A549 (cell line): ENCODE results near the gene TBX1. TPM values are rescaled to one million over a fixed set of nuclear protein-coding genes. Genes with fewer than 3 reads are reported as not detected.

Source experiments
- ATAC-seq, 2 experiments: fragments of 200-7000 bp in 1 of 2; fragments of >200 bp in 1 of 2; cut with Nextera tagmentation in 1 of 2; cut with Tn5 transposase in 1 of 2; 3 replicates each; pipeline versions ENCODE4 v1.8.0 to v1.9.1; 2018 to 2020; ENCODE audit warnings: mild to moderate bottlenecking in 1 of 2, moderate library complexity in 1 of 2
- CTCF ChIA-PET: fragments of 300-600 bp; sonication (Branson Sonifier 250); formaldehyde crosslinking; extraction: SDS; loops from one replicate; lab custom pipeline; 2021; ENCODE audit warnings: antibody characterized with exemption, inconsistent platforms; lab: Yijun Ruan, JAX
- POLR2A ChIA-PET: fragments of 350-600 bp; formaldehyde crosslinking; extraction: SDS; loops from one replicate; lab custom pipeline; 2021; ENCODE audit warnings: antibody characterized with exemption, inconsistent platforms; lab: Yijun Ruan, JAX
- DNase-seq, 2 experiments: peaks; one replicate each; pipeline versions ENCODE4 v3.0.0 to v3.0.0-alpha.2; 2011 to 2016; ENCODE audit warnings: low read depth in 1 of 2, low spot score in 1 of 2
- FAIRE-seq: peaks from 2 replicates; lab custom pipeline; 2011; peaks lifted over from hg19 to GRCh38; lab: Jason Lieb, UNC
- H3K27ac ChIP-seq, 2 experiments: fragments of >200 bp; sonication (Bioruptor Twin); formaldehyde crosslinking; 3 replicates each; pipeline ENCODE4 v1.5.1; 2016 to 2017
- H3K4me1 ChIP-seq: fragments of >200 bp; sonication (Bioruptor Twin); formaldehyde crosslinking; 3 replicates; pipeline ENCODE4 v1.6.1; 2016
- H3K4me2 ChIP-seq: fragments of >200 bp; sonication (Bioruptor Twin); formaldehyde crosslinking; 3 replicates; pipeline ENCODE4 v1.6.1; 2016
- H3K4me3 ChIP-seq: fragments of >200 bp; sonication (Bioruptor Twin); formaldehyde crosslinking; 3 replicates; pipeline ENCODE4 v1.5.1; 2016
- H3K9me3 ChIP-seq: fragments of >200 bp; sonication (Bioruptor Twin); formaldehyde crosslinking; 3 replicates; pipeline ENCODE4 v1.6.1; 2016
- CBX8 ChIP-seq: fragments of 200-600 bp; sonication (generic); IDR thresholded peaks from 2 replicates; pipeline ENCODE4 v1.6.1; 2016
- EHF ChIP-seq: fragments of 250-450 bp; sonication (Bioruptor Pico); IDR thresholded peaks from 2 replicates; pipeline ENCODE4 v1.5.0; 2020; ENCODE audit warnings: mild to moderate bottlenecking
- EP300 ChIP-seq, 2 experiments: fragments of >200 bp; sonication (Bioruptor Twin); formaldehyde crosslinking; IDR thresholded peaks; 2 replicates in 1 of 2; 3 replicates in 1 of 2; pipeline ENCODE4 v1.6.1; 2016 to 2017
- ESRRA ChIP-seq: fragments of 150-350 bp; IDR thresholded peaks from 2 replicates; pipeline ENCODE4 v1.6.1; 2014; ENCODE audit warnings: mild to moderate bottlenecking, low read length, borderline replicate concordance
- FOXS1 ChIP-seq: fragments of 250-450 bp; sonication (Bioruptor Pico); IDR thresholded peaks from 2 replicates; pipeline ENCODE4 v1.5.0; 2020; ENCODE audit warnings: mild to moderate bottlenecking, moderate library complexity
- GATA3 ChIP-seq: IDR thresholded peaks from 2 replicates; pipeline ENCODE4 v1.6.1; 2012; ENCODE audit warnings: borderline replicate concordance
- HEYL ChIP-seq: fragments of 250-450 bp; sonication (Bioruptor Pico); IDR thresholded peaks from 2 replicates; pipeline ENCODE4 v1.8.0; 2021; ENCODE audit warnings: mild to moderate bottlenecking, moderate library complexity
- HMGXB4 ChIP-seq: fragments of 250-450 bp; sonication (Bioruptor Pico); IDR thresholded peaks from 2 replicates; pipeline ENCODE4 v1.5.0; 2021; ENCODE audit warnings: mild to moderate bottlenecking, moderate library complexity, borderline replicate concordance
- JUN ChIP-seq, 2 experiments: fragments of >200 bp; sonication (Bioruptor Twin); formaldehyde crosslinking; IDR thresholded peaks; 2 replicates in 1 of 2; 3 replicates in 1 of 2; pipeline ENCODE4 v1.6.1; 2016 to 2017
- JUNB ChIP-seq: fragments of >200 bp; sonication (Bioruptor Twin); formaldehyde crosslinking; IDR thresholded peaks from 2 replicates; pipeline ENCODE4 v1.6.1; 2016
- KDM5A ChIP-seq: fragments of 200-600 bp; sonication (generic); IDR thresholded peaks from 2 replicates; pipeline ENCODE4 v1.6.1; 2016; ENCODE audit warnings: antibody characterized with exemption, mild to moderate bottlenecking
- MAFK ChIP-seq: fragments of 450-650 bp; IDR thresholded peaks from 2 replicates; pipeline ENCODE4 v1.6.1; 2014; ENCODE audit not compliant: partially characterized antibody
- MAX ChIP-seq: IDR thresholded peaks from 2 replicates; pipeline ENCODE4 v1.6.1; 2012
- MAZ ChIP-seq: fragments of 150-350 bp; IDR thresholded peaks from 2 replicates; pipeline ENCODE4 v1.6.1; 2014; ENCODE audit warnings: antibody characterized with exemption, low read depth, low read length, borderline replicate concordance
- NPAS2 ChIP-seq: fragments of 250-450 bp; sonication (Bioruptor Pico); IDR thresholded peaks from 2 replicates; pipeline ENCODE4 v1.8.0; 2022; ENCODE audit warnings: mild to moderate bottlenecking, moderate library complexity, borderline replicate concordance
- PHF8 ChIP-seq: fragments of 200-600 bp; sonication (generic); IDR thresholded peaks from 2 replicates; pipeline ENCODE4 v1.6.1; 2016; ENCODE audit warnings: low read depth, mild to moderate bottlenecking, antibody characterized with exemption, moderate library complexity, borderline replicate concordance
- POLR2A ChIP-seq: IDR thresholded peaks from 2 replicates; pipeline ENCODE4 v1.6.1; 2012; ENCODE audit warnings: mild to moderate bottlenecking, low read length
- POLR2AphosphoS2 ChIP-seq: conservative IDR thresholded peaks from 2 replicates; pipeline ENCODE4 v1.6.1; 2012; ENCODE audit warnings: low read length, improper control_type of control experiment, inconsistent platforms
- RAD21 ChIP-seq, 2 experiments: fragments of >200 bp in 1 of 2; sonication (Bioruptor Twin) in 1 of 2; formaldehyde crosslinking in 1 of 2; IDR thresholded peaks in 1 of 2; conservative IDR thresholded peaks in 1 of 2; 2 replicates in 1 of 2; 3 replicates in 1 of 2; pipeline ENCODE4 v1.6.1; 2012 to 2018; ENCODE audit warnings: inconsistent platforms in 1 of 2
- RCOR1 ChIP-seq: fragments of 150-350 bp; IDR thresholded peaks from 2 replicates; pipeline ENCODE4 v1.6.1; 2014; ENCODE audit warnings: antibody characterized with exemption, low read length, low read depth
- ZC3H11A ChIP-seq: fragments of 450-650 bp; IDR thresholded peaks from 2 replicates; pipeline ENCODE4 v1.6.1; 2014; ENCODE audit warnings: antibody characterized with exemption, mild to moderate bottlenecking
- ZFP36 ChIP-seq: fragments of 450-650 bp; IDR thresholded peaks from 2 replicates; pipeline ENCODE4 v1.6.1; 2014; ENCODE audit warnings: borderline replicate concordance; ENCODE audit not compliant: partially characterized antibody
- WGBS: methylation state at CpG from one replicate; pipeline ENCODE4 v1.1.6; 2017; ENCODE audit errors: missing lambda C conversion rate; 5-methylcytosine and 5-hydroxymethylcytosine counted together
- polyA plus RNA-seq, 4 experiments: library from polyadenylated mRNA; depleted of rRNA in 3 of 4; stranded (reverse); fragments of >200 nt; fragmentation: RNase III in 1 of 4; extraction: RNeasy Plus Mini Kit Qiagen cat#74134 plus additional on column Dnase treatment in 1 of 4; gene quantifications; 2 replicates in 3 of 4; 3 replicates in 1 of 4; pipeline ENCODE4 v1.2.3, GENCODE V29; 2011 to 2017
- TF ChIP-seq, protein P1 (sequence below): fragments of >200 bp; sonication (Bioruptor Twin); formaldehyde crosslinking; IDR thresholded peaks from 2 replicates; pipeline ENCODE4 v1.6.1; 2016

TBX1 gene
- polyA plus RNA-seq, 2 of the 4 experiments (the other 2 are of a cell fraction) = 0.30 to 2.8 TPM

DNA sequence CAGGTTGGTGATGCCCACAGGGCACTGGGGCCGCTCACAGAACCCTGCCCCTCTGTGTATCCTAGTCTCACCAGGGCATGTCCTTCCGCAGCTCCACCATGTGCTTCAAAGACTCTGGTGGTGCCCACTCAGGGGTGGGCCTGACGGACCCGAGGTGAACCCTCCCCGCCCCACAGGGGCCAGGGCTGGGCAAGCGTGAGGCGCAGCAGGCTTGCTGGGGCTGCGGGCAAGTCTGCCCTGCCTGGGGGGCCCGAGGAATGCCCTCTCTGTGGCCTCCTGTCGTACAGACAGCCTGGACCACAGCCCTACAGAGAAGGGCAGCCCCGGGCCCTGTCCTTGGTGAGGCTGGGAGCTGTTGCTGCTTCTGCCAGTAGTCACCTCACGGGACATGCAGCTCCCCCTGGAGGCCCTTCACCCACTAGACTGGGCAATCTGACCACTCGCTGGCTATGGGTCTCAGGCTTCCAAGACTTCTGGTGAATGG, 40.2 kb downstream of the TBX1 start:
- TF ChIP-seq GATA3 (no peak), PHF8 (no peak), POLR2A (no peak), RAD21 (conservative IDR thresholded peaks at IDR 0.05 in 1 of 2, IDR thresholded peaks at IDR 0.05 in 1 of 2) (peak in 1 of 2 experiments; percentile 16; a peak in 1 of 5 replicates)
- CTCF ChIA-PET = interaction anchor here (0.6 to 1.6 kb wide), 9 partner anchors 10 to 146 kb away, joined by 3 to 12 read pairs (median 3); no protein-coding TSS in a partner anchor
- no peak for FAIRE-seq
- Histone ChIP-seq H3K4me1 (peaks cover under 1% of the 10 kb centered on the region; the same call in 1 of the 3 replicates), H3K4me2 (no peak overlapping the region), H3K27ac (no peak overlapping the region), H3K4me3 (no peak overlapping the region), H3K9me3 (no peaks in the 10 kb centered on the region)
- DNase-seq = peak in 1 of 2 experiments; percentile 39
- WGBS = 100% methylated on average over 1 of the region's 13 CpGs
- POLR2A ChIA-PET = no interaction called here
- ATAC-seq = peak; percentile 74 to 85; a peak in 5 of 6 replicates

GRCh38 chr22:19801340-19802000, 40.9 kb downstream of the TBX1 start:
- ATAC-seq = peak in 1 of 2 experiments; percentile 32; a peak in 3 of 6 replicates
- TF ChIP-seq POLR2AphosphoS2 (no peak), ZFP36 (no peak), JUNB (no peak), ZC3H11A (no peak)
- Histone ChIP-seq H3K4me2 (no peak overlapping the region), H3K4me3 (no peak overlapping the region), H3K9me3 (no peaks in the 10 kb centered on the region), H3K27ac (no peak overlapping the region), H3K4me1 (peaks cover 7% of the 10 kb centered on the region)
- 82% methylated on average over 16 of the region's 18 CpGs for WGBS
- no peak for DNase-seq
- ChIA-PET CTCF (interaction anchor here (0.9 to 1.6 kb wide), 6 partner anchors 10 to 80 kb away, joined by 3 to 12 read pairs (median 3); no protein-coding TSS in a partner anchor), POLR2A (no interaction called here)
- no peak for FAIRE-seq

GRCh38 chr22:19802001-19802893, 41.7 kb downstream of the TBX1 start:
- POLR2A ChIA-PET = no interaction called here
- CTCF ChIA-PET = interaction anchor here (1.1 to 1.5 kb wide), 2 partner anchors 11 to 108 kb away, joined by 3 to 12 read pairs; no protein-coding TSS in a partner anchor
- H3K9me3 ChIP-seq = no peaks in the 10 kb centered on the region
- FAIRE-seq (no peak), DNase-seq (no peak), ATAC-seq (no peak)
- WGBS = 86% methylated on average over 19 of the region's 26 CpGs
- H3K4me1 ChIP-seq = peaks cover 15% of the 10 kb centered on the region
- no peak overlapping the region for H3K4me2 ChIP-seq
- TF ChIP-seq JUNB = no peak
- TF ChIP-seq JUN (IDR thresholded peaks at IDR 0.05) = no peak
- no peak for TF ChIP-seq MAZ
- no peak for TF ChIP-seq FOXS1 (CRISPR knock-in tag)
- TF ChIP-seq MAFK = no peak
- TF ChIP-seq ESRRA = no peak
- TF ChIP-seq MAX = no peak
- TF ChIP-seq CBX8 = no peak
- no peak for TF ChIP-seq EHF
- no peak for TF ChIP-seq KDM5A
- TF ChIP-seq, protein P1, sequence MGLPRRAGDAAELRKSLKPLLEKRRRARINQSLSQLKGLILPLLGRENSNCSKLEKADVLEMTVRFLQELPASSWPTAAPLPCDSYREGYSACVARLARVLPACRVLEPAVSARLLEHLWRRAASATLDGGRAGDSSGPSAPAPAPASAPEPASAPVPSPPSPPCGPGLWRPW = no peak
- no peak for TF ChIP-seq EP300 (IDR thresholded peaks at IDR 0.05)
- TF ChIP-seq POLR2A = no peak
- TF ChIP-seq RCOR1 = no peak
- TF ChIP-seq NPAS2 (CRISPR knock-in tag) = no peak
- no peak for TF ChIP-seq HEYL (CRISPR knock-in tag)
- no peak for TF ChIP-seq ZC3H11A
- no peak for TF ChIP-seq HMGXB4
- H3K27ac ChIP-seq = no peak overlapping the region
- no peak overlapping the region for H3K4me3 ChIP-seq
